GM21526 (cell line): ENCODE measurements around the gene FBXO3.
"Not testable (repeated sequence)": the region's sequence is repeated elsewhere in the genome, so short reads cannot be mapped to it uniquely, and the experiment has no call there.

Source experiments
- ATAC-seq: cut with Tn5 transposase; IDR thresholded peaks from one replicate; pipeline ENCODE4 v1.9.1; 2021; ENCODE audit warnings: moderate library complexity; ENCODE audit not compliant: unreplicated experiment, low FRiP score

FBXO3 gene

DNA sequence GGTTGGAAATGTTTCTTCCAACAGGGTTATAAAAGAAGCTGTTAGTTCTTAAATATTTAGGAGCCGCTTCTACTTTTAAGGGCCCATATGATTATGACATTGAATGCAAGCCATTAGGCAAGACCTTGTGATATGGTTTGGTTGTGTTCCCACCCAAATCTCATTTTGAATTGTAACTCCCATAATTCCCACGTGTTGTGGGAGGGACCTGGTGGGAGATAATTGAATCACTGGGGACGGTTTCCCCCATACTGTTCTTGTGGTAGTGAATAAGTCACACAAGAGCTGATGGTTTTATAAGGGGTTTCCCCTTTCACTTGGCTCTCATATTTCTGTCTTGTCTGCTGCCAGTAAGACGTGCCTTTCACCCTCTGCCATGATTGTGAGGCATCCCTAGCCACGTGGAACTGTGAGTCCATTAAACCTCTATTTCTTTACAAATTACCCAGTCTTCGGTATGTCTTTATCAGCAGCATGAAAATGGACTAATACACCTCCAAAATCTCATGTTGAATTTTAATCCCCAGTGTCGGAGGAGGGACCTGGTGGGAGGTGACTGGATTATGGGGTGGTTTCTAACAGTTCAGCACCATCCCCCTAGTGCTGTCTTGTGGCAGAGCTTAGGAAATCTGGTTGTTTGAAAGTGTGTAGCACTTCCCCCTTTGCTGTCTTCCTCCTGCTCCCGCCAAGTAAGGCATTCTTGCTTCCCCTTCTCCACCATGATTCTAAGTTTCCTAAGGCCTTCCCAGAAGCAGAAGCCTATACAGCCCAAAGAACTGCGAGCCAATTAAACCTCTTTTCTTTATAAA lies 42.4 kb downstream of the FBXO3 start:
- ATAC-seq = no peak

DNA sequence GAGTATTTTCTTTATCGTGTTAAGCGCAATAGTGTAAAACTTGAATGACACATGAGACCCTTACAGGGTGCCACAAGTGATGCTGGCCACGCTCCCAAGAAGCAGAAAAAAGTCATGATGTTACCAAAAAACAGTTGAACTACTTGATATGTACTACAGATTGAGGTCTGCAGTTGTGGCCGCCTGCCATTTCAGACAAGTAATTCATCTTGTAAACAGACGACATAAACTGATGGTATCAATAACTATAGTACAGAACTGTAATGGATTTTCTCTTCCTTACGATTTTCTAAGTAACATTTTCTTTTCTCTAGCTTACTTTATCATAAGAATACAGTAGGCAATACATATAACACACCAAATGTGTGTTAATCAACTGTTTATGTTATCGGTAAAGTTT lies 43.6 kb downstream of the FBXO3 start:
- no peak for ATAC-seq

DNA sequence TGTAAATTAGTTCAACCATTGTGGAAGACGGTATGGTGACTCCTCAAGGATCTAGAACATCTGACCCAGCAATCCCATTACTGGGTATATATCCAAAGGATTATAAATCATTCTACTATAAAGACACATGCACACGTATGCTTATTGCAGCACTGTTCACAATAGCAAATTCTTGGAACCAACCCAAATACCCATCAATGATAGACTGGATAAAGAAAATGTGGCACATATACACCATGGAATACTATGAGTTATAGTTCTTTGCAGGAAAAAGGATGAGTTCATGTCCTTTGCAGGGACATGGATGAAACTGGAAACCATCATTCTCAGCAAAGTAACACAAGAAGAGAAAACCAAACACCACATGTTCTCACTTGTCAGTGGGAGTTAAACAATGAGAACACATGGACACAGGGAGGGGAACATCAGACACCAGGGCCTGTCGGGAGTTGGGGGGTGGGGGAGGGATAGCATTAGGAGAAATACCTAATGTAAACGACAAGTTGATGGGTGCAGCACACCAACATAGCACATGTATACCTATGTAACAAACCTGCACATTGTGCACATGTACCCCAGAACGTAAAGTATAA lies 45.2 kb downstream of the FBXO3 start:
- ATAC-seq = not testable (repeated sequence)

DNA sequence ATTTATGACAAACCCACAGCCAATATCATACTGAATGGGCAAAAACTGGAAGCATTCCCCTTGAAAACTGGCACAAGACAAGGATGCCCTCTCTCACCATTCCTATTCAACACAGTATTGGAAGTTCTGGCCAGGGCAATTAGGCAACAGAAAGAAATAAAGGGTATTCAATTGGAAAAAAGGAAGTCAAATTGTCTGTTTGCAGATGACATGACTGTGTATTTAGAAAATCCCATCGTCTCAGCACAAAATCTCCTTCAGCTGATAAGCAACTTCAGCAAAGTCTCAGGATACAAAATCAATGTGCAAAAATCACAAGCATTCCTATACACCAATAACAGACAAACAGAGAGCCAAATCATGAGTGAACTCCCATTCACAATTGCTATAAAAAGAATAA lies 46.8 kb downstream of the FBXO3 start:
- ATAC-seq = not testable (repeated sequence)

DNA sequence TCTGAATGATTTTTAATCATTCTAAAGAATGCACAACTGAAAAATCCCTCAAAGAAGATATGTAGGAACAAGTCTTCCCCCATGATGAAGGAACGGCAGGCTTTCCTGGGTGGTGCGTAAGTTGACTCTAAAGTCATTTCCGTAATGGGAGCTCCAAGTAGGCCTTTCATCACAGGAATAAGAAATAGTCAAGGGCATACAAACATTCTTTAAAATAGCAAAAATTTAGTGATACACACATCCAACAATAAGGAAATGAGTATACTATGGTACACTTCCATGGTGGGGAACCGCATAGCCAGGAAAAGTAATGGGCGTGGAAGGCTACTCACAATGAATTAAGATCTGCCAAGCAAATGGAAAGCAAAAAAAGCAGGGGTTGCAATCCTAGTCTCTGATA lies 48.8 kb downstream of the FBXO3 start:
- no peak for ATAC-seq

DNA sequence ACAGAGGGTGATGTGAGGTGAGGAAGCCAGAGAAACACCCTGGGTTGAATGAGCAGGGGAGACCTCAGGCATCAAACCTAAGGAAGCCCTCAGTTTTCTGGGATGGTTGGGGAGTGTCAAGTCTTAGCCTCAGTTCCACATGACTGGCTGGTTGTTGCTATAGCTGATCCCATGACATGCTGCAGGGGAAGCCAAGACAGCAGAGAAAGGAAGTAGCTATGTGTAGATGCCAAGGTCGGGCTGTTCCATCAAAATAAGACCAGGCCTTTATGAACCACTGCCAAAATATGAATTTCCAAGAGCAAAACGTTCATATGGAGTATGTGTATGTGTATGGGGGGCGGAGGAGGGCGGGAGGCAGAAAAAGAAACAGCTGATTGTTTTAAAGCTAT lies 49.7 kb downstream of the FBXO3 start:
- ATAC-seq = no peak

DNA sequence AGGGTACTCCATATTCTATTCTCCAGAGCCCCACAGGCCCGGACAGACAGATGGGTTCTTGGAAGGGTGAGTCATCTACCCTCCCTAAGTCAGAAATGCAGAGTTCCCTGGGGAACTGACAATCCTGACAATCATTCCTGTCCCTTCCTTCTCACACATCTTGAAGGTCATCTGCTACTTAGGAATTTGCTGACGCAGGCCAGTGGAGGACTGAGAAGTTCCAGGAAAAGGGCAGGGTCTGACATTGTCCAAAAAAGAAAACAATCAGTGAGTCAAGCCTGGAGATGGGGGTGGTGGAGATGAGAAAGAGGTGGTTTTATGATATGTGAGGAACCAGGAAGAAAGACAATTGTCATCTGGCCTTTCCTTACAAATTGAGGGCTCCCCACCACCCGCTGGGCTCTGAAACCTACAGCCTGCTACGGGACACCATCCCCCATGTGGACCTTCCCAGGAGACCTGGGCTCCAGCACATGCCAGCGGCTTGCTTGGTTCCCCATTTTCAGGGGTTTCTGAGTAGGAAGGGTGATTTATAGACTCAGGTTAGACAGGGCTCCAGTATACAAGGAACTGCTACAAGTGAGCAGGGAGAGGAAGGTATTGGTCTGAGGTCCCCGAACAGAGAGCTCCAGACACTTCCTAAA lies 51.0 kb downstream of the FBXO3 start:
- ATAC-seq = no peak

DNA sequence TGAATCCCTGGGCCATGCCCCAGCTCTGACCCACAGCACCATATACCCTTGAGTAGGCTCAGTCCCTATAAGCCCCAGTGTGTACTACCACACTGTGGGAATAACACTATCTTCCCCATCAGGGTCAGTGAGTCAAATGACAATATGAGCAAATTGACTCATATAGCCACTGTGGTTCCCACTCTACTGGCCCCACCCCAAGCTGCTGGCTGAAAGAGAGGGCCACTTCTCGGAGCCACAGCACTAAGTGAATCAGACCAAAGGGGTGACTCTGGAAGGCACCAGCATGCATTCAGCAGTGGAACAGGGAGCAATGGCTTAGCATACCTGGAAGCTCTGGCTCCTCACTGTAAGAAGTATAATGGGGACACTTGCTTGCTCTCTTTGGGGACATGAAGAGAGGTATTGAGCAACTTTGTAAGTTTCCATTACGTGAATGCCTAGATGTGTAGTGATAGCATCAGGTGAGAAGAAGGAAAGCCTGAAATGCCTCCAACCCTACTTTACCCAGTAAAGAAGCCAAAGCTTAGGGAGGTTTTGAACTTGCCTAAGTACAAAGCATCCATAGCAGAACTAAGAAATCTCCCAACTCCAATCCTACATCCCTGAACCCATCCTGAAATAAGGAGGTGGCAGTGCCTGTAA lies 51.6 kb downstream of the FBXO3 start:
- no peak for ATAC-seq

DNA sequence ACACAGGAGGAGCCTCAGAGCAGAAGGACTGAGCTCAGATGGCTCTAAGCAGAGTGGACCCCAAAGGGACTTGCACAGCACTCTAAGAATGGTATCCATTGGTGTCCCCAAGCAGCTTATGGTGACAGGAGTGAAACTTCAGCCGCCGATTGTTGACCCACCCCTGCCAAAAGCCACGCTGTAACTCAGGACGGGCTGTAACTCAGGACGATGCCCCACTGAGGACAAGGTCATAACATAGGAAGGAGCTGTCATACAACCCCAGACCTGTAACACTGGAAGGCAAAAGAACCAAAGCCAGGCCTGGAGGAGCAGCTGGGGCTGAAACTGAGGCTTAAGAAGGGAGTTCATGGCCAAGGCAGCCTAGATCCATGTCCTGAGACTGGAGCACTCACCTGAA lies 52.3 kb downstream of the FBXO3 start:
- ATAC-seq = no peak

DNA sequence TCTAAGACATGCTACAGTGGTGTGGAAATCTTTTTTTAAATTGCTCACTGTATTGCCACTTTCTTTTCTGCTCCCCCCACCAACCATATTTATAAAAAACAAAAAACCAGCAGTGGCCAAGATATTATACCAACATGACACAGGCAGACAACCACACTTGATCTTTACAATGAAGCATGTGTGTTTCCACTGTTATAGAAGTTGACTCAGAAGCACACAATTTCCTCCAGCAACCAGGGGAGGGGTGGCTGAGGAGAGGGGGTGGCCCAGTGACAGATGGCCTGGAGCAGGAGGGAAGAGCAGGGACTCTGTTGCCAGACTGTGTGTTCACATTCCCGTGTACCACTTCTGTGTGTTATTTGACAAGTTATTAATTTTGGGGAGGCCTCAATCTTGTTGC lies 52.9 kb downstream of the FBXO3 start:
- ATAC-seq = no peak

DNA sequence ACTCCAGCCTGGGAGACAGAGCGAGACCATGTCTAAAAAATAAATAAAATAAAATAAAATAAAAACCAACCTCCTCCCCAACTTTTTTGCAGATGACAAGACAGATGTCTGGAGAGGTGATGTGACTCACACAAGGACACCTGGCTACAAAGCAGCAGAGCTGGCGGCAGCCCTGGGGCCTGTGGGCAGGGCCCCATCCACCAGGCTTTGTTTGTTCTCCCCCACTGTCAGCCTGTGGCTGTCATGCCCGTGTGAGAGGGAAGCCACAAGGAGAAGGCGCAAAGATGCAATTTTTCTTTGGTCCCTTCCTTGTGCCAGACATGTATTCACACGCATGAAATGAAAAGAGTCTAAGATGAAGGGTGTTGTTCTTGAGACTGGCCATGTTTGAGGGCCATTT lies 54.7 kb downstream of the FBXO3 start:
- no peak for ATAC-seq

DNA sequence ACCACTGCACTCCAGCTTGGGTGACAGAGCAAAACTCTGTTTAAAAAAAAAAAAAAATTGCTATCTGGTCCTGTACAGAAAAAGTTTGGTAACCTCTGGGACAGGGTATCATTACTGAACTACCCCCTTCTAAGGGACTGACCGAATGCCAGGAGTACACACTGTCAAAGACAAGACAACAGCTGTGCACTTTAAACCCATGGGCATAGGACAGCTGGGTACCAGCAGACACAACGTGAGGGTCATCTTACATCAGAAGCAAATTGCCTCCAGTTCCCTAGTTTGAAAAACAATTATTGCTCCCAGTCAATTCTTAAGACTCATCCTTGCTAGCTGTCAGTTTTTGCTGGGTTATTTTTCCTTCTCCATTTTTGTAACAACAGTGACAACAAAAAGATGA lies 55.9 kb downstream of the FBXO3 start:
- no peak for ATAC-seq

DNA sequence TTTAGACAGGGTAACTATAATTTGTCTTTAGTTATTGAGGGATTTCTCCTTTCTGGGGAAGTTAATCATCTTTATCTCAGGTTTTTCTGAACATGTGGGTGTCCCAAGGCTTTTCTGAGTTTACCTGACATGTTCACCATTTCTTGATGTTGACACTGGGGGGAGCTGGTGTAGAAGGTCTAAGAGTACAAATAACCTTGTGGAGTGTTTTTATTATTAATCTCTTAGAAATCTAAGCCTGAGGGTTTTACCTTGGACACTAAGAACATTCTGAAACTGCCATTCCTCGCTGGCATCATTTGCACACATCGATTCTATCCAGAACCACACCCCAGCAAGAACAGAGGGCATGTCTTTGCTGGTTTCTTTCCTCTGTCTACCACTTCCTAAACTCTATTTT lies 58.1 kb downstream of the FBXO3 start:
- no peak for ATAC-seq

DNA sequence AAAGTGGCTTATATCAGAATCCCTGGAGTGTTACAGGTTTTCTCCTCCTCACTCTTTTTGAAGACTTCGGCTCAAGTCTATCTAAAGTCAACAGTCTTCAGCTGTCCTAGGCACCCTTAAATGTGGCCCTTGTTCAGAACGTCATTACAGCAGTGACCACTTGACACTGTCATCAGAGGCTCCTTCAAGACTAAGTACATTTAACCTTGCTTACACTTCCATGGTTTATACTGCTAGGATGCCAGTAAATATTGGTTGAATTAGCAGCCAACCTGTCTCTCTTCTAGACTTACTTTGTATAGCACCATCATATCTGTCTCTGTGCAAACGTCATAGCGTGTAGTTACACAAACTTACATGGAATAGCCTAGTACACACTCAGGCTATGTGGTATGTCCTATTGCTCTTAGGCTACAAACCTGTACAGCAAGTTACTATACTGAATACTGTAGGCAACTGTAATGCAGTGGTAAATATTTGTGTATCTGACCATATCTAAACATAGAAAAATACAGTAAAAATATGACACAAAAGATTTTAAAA lies 60.4 kb downstream of the FBXO3 start:
- ATAC-seq = no peak

DNA sequence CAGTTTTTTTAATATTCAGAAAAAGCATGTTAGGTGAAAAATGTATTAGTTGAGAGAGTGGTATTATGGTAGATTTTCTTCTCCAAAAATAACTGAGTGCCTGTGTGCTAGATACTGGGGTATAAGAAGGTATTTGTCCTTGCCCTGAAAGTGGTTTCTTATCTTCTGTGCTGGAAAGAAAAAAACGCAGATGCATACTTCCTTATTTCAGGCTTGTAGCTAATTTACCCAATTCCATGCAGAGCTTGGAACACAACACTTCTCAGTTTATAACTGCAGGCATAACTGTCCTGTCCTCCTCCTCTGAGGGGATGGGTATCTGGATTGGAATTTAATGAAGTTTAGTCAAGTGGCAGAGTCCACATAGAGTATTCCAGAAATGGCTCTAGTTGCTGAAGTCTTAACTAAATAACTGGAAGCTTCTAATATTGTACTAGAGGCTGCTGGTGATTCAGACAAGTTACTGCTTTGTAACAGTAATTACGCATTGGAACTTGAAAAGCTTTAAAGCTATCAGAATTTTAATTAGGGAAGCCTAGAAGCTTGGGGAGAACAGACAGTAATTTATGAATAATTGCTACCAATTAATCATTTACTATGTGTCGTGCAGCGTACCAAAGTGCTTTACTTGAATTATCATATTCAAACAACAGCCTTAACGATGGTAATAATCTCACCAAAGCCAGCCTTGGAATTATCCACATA lies 61.0 kb downstream of the FBXO3 start:
- no peak for ATAC-seq

DNA sequence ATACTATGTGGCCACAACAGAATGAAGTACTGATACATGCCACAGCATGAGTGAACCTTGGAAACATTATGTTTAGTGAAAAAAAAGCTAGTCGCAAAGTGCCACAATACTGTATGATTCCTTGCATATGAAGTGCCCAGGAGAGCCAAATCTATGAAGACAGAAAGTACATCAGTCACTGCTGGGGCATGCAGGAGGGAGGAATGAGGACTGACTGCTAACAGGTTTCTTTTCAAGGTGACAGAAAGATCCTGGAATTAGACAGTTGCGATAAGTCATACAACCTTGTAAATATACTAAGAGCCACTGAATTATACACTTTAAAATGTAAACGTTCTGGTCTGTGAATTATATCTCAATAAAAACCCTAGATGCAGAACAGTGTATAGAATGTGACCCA lies 61.9 kb downstream of the FBXO3 start:
- ATAC-seq = no peak

DNA sequence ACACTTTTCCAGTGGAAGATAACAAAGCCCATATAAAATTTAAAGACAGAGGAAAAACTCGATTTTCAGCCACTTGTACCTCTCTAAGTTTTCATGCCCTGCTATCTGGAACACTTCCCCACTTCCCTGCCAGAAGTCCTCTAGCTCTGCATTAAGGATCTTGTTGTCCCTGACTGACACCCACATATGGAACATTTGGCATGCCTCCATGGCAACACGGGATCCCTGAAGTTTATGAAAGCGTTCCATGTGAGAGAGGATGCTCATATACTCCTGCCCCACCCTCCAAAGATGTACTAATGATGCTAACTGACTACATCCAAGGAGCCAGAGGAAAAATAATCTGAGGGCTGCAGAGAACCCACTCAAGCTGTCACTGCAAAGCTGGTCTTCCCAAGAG lies 64.9 kb downstream of the FBXO3 start:
- no peak for ATAC-seq

DNA sequence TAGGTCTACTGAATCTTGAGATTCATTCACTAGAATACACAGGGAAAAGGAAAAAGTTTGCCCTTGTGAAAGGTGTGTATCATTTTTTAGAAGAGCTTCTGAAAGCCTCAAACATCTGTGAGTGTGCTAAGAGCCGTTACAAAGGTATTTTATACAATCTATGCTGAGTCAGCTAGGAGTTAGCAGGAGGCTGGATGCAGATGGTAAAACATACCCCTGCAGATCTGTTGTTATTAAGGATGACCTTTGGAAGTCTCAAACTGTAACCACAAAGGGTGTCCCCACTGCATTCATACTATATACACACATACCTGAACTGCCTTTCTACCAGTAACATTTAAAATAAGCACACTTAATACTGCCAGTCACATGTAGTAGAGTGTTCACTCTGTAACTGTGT lies 65.3 kb downstream of the FBXO3 start:
- no peak for ATAC-seq

DNA sequence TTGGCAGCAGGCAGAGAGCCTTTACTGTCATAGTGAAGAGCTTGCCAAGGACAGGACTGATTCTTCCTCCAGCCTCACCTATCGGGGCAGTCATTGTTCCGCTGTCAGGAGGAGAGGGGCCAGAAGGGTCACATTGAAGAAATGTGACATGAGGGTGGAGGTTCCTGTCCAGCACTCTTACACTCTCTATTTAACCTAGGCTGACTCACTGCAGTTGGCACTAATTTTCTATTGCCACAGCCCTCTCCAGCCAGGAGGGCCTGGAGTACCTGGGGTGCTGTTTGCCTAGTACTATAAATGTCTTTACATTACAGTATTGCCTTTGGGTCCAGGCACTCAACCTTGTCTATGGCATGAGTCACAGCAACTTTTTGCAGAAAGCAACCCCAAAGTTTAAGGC lies 66.5 kb downstream of the FBXO3 start:
- ATAC-seq = not testable (repeated sequence)

DNA sequence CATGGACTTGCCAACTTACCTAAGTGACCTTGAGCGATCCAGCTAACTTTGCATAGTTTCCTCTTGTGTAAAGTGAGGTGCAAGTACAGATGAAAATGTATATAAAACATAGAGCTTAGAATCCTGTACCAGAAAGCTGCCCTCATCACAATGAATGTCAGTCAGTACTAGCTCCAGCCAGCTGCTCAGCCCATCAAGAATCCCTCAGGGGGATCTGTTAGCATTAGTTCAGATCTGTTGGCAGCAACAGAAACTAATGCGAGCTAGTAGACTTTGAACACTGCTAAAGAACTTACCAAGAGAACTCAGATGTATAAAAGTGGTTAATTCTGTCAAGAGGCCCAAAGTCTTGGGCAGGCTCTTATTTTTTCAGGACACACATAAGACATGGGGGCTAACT lies 67.4 kb downstream of the FBXO3 start:
- ATAC-seq = no peak

DNA sequence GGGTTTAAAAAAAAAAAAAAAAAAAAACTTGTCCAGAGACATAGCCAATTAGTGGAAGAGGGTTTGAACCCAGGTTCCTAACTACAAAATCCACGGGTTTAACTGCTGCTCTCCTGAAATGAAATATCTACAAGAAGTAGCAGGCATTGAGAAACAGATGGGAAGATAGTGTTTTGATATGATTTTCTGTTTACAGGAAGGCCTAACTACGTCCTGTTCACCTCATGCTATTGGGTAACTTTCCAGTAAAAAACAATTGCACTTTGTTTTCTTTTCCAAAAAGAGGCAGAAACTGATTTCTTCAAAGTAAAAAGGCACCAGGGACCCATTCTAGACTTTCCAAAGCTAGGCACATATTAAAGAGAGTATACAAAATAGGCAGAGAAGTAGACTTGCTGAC lies 67.8 kb downstream of the FBXO3 start:
- no peak for ATAC-seq
